A549 (cell line): ENCODE data around the gene KLRC3.

Source experiments
- POLR2A ChIP-seq: IDR thresholded peaks from 2 replicates; pipeline ENCODE4 v1.6.1; 2012; ENCODE audit warnings: mild to moderate bottlenecking, low read length
- RCOR1 ChIP-seq: fragments of 150-350 bp; IDR thresholded peaks from 2 replicates; pipeline ENCODE4 v1.6.1; 2014; ENCODE audit warnings: antibody characterized with exemption, low read length, low read depth
- TF ChIP-seq, protein P1 (sequence below): fragments of >200 bp; sonication (Bioruptor Twin); formaldehyde crosslinking; IDR thresholded peaks from 3 replicates; pipeline ENCODE4 v1.5.1; 2016

DNA sequence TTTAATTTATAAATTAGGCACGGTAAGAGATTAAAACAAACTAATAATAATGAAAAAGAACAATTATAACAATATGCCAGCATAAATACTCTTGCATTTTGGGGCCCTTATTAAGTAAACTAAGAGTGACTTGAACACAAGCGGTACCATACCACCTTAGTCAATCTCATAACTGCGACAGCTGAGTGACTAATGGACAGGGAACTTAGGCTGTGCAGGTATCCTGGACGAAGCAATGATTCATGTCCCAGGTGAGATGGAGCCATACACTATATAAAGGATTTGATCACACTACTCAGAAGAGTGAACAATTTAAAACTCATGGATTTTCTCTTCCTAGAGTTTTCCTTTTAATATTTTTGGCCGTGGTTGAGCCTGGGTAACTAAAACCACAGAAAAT lies 15.1 kb downstream of the KLRC3 start:
- TF ChIP-seq, protein P1, sequence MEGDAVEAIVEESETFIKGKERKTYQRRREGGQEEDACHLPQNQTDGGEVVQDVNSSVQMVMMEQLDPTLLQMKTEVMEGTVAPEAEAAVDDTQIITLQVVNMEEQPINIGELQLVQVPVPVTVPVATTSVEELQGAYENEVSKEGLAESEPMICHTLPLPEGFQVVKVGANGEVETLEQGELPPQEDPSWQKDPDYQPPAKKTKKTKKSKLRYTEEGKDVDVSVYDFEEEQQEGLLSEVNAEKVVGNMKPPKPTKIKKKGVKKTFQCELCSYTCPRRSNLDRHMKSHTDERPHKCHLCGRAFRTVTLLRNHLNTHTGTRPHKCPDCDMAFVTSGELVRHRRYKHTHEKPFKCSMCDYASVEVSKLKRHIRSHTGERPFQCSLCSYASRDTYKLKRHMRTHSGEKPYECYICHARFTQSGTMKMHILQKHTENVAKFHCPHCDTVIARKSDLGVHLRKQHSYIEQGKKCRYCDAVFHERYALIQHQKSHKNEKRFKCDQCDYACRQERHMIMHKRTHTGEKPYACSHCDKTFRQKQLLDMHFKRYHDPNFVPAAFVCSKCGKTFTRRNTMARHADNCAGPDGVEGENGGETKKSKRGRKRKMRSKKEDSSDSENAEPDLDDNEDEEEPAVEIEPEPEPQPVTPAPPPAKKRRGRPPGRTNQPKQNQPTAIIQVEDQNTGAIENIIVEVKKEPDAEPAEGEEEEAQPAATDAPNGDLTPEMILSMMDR, result no peak
- TF ChIP-seq POLR2A (no peak), RCOR1 (no peak)
